NCI-H1436 (cell line): ENCODE data around the gene UFC1.

ENCODE experiments used
- DNase-seq: peaks from one replicate; lab custom pipeline; 2025; lab: John Stamatoyannopoulos, UW

The UFC1 gene

DNA sequence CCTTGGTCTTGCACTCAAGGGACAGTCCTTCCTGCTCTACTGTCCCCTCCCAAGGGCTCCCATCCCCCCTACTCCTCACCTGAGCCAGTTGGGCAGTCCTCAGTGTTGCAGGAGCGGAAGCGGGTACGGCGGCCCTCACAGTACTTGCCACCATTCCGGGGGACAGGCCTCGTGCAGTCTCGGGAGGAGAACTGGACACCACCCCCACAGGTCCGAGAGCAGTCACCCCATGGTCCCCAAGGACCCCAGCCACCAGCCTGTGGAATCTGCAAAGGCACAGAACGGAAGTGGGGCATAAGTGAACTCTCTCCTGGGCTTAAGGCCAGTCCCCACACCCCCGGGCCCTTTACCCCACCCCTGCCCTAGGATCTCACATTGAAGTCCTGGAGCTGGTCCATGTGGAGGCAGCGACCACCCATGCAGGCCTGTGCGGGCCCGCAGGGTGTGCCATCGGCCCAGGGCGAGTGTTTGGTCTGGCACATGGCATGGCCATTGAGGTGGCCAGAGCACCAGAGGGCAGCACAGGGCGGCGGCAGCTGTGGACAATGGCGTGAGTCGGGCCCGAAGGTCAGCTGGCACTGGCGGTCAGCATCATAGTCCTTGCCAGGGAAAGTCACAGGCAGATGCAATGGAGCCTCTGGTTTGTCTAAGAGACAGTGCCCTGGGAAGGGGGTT is 39.9 kb downstream of the UFC1 start:
- no peak for DNase-seq

GRCh38 chr1:161195171-161195570 is 41.4 kb downstream of the UFC1 start:
- DNase-seq = no peak

DNA sequence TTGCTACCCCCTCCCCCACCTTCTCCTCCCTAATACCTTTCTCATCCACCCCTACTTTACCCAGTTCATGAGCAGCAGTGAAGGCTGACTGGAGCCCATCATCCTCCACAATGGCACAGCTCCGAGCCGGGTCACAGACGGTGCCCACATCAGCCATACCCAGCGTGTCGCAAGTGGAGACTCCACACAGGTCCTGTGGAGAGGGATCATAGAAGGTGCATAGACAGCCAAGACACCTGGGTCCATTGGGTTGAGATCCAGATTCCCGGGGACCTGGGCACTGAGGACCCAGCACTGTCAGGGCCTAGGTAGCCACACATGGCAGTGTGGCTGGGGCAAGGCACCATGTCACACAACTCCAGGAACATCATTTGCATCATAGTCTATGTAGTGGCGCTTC is 42.3 kb downstream of the UFC1 start:
- no peak for DNase-seq

DNA sequence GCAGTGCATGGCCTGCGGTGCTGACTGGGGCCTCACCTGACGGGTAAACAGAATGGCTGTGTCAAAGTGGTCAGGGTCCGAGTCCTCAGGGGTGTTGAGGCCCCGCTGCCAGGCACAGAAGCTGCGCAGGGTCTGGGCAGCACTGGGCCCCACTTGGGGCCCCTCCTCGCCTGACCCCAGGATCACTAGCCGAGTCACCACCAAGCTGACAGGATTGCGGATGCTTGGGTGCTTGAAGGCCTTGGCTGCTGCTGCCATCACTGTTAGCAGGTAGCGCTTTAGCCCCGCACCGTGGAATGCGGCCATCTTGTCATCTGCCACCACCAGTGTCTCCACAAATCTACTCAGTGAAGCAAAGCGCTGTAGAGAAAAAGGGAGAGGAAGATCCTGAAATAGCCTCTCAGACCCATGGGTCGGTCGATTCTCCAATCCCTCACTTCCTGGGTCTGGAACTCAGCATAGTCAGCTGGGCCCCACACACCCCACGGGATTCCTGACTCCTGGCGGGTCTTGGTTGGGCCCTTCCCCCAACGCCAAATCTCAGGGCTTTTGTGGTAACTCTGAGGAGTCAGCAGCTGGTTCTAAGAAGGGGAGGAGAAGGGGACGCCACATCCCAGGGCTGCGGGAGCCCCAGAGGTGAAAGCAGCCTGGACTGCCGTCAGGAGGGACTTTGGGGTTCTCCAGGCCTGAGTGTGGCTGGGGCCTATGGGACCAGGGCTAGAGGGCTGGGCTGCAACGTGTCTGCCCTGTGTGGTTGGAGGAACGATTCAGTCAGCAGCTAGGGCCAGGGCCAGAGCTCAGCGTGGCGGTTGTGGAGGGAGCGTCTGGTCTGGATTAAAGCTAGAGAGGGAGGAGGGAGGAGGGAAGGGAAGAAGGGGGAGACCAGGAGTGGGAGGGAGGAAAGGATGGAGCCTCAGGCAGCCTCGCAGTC is 43.0 kb downstream of the UFC1 start:
- DNase-seq = no peak

- no peak for DNase-seq
Observed at GRCh38 chr1:161197560-161198193, 43.9 kb downstream of the UFC1 start.

DNA sequence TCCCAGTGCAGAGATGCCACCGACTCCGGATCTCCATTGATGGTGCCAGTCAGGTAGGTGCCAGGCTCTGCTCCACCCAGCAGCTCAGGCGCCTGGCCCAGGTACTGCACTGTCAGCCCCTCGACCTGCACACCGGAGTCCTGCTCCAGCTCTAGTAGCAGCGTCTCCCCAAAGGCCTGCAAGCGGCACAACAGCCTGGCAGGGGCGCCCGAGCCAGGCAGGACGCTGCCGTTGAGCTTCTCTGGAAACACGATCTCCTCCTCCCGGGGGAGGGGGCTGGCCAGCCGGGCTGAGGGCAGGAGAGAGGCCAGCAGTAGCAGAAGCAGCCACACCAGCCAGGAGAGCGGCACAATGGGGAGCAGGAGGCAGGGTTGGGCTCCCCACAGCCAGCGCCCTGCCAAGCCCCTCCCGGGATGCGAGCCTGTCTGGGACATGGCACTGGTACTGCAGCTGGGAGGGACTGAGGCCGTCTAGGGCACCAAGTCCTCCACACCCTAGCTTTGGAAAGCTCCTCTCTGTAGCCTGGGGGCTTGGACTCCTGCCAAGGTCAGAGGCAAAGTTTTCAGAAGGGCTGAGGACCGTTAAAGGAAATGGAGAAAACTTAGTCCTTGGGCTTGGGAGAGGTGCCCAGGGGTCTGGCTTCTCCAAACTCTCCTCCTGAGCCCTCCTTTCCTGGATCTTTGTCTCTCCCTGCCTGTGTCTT is 44.6 kb downstream of the UFC1 start:
- peak; percentile 11 for DNase-seq

- DNase-seq = no peak
Observed at GRCh38 chr1:161198897-161199431, 45.2 kb downstream of the UFC1 start, which contains the start of gene ADAMTS4. TSS of gene ADAMTS4 (minus strand) at chr1:161199054. CDS start at chr1:161198627, 427 bp downstream.

GRCh38 chr1:161199506-161200139 is 45.8 kb downstream of the UFC1 start:
- no peak for DNase-seq

GRCh38 chr1:161200421-161200991 is 46.7 kb downstream of the UFC1 start:
- DNase-seq = no peak

DNA sequence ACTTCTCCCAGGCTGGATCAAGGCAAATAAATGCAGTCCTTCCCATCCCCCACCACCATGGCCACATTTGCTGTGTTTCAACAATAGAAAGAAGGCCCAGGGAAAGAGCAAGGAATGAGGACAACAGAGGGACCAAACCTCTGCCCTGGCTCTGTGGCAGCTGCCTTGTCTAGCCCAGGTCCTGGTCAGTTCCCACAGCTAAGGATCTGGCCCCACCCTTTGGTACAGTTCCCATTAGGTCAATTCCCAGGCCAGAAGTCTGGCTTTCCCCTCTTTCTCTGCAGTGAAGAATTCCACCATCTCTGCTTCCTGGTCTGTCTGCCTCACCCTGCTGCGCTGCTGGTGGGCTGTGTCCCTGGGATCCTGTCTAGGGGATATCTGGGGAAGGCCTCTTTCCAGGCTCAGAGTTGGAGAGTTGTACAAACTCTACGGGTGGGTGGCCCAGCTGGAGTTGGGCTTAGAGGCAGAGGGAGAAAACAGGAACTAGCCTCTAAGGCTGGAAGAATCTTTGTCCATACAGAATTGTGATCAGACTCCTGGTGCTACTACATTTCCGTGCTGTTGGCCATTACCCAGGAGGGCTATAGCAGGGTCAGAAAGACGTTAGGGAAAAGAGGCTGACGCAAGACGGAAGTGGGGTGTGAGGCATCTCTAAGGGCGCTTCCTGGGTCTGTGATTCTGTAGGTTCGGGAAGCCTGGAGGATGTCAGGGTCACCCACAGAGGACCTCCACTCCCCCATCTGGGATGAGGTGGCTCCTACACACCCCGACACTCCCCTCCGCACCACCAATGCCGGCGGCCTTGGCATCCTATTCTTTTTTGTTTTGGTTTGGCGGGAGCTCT is 47.4 kb downstream of the UFC1 start:
- no peak for DNase-seq

- peak; percentile 97 for DNase-seq
Observed at GRCh38 chr1:161201836-161202712, 48.3 kb downstream of the UFC1 start, which contains the start of gene NDUFS2. TSS of gene NDUFS2 (plus strand) at chr1:161202367. CDS start at chr1:161202386, 19 bp downstream.

DNA sequence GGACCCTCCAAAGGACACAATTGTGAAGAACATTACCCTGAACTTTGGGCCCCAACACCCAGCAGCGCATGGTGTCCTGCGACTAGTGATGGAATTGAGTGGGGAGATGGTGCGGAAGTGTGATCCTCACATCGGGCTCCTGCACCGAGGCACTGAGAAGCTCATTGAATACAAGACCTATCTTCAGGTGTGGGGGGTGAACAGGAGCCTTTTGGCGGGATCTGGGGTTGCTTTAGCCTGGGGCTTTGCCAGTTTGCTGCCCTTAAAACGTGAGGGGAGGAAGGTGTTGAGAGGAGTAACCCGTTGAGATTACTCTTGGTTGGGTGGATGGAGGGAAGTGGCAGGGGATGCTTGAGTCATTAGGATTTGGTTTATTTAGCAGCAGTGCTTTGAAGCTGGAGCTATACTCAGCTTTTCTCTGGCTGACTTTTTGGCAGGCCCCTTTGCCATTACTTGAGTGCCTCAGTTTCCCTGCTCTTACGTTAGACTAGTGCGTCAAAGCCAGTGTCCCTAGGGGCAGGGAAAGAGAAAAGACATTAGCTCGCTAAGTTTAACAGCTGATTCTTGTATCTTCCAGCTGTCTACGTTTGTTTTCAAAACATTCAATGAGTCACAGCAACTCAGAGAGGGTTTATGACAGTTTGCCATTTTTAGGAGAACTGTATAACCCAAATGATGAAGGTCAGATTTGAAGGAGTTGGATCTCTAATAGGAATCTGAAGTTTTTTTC is 52.8 kb downstream of the UFC1 start:
- DNase-seq = no peak

GRCh38 chr1:161207173-161207572 is 53.4 kb downstream of the UFC1 start:
- no peak for DNase-seq
